ENCODE measurements around the gene TIAM2. TPM values are rescaled to one million over a fixed set of nuclear protein-coding genes. Genes with fewer than 3 reads are reported as not detected.
"Not testable (repeated sequence)": the region's sequence is repeated elsewhere in the genome, so short reads cannot be mapped to it uniquely, and the experiment has no call there.

Gene TIAM2
- total RNA-seq, 2 experiments from 2014 or later, result 10.6 to 11.0 TPM

- peaks cover 3% of the 10 kb centered on the region for H3K27me3 Mint-ChIP-seq
- H3K36me3 Mint-ChIP-seq, result no peaks in the 10 kb centered on the region
- H3K4me3 Mint-ChIP-seq, result no peak overlapping the region
- no peaks in the 10 kb centered on the region for H3K9me3 Mint-ChIP-seq
- CTCF ChIA-PET, result no interaction called here
- no peak overlapping the region for H3K27ac Mint-ChIP-seq
- POLR2A ChIA-PET, result no interaction called here
- intact Hi-C loops (cut with micrococcal nuclease), result no loop called here
- DNase-seq, result no peak
- peaks cover 13% of the 10 kb centered on the region for H3K4me1 Mint-ChIP-seq (ENCODE audit: low read depth)
These were observed 233.5 kb downstream of the TIAM2 start for GRCh38 chr6:155228546-155229166.

DNA sequence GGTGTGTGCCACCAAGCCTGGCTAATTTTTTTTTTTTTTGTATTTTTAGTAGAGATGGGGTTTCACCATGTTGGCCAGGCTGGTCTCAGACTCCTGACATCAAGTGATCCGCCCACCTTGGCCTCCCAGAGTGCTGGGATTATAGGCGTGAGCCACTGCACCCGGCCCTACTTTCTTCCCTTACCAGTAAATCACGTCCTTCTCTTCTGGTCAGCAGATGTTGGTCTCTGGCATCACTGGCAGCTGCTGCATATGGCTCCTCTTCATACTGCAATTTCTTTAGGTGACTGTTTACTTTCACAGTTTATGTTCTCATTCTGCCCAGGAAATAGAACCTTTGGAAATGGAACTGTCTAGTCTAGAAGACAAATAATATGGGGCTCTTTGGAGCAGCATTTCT, 235.9 kb downstream of the TIAM2 start:
- H3K4me3 Mint-ChIP-seq; H3K36me3 Mint-ChIP-seq; intact Hi-C loops (cut with micrococcal nuclease); H3K9me3 Mint-ChIP-seq; CTCF ChIA-PET; H3K4me1 Mint-ChIP-seq (ENCODE audit: low read depth); H3K27me3 Mint-ChIP-seq; POLR2A ChIA-PET; DNase-seq; H3K27ac Mint-ChIP-seq: not testable (repeated sequence)

DNA sequence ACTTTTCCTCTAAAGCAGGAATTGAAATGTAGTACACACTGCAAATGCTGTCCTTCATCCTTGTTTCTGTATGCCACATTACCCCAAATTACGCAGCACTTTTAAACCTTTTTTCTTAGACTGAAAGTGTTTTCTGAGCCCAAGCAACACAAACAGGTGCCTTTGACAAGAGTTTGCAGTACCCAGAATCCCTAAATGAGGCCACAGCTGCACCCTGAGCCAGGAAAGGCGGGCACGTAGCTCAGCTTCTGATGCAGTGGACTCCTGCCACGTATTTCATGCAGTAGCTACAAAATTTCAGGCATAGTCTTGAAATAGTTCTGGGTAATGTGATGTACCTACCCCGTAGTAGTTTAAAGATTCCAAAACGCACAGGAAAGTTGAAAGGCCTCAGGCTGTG, 237.7 kb downstream of the TIAM2 start:
- H3K27ac Mint-ChIP-seq, result no peak overlapping the region
- DNase-seq, result no peak
- ChIA-PET CTCF (interaction anchor here (1.3 kb wide), 1 partner anchor 56 kb away, joined by 3 read pairs; no protein-coding TSS in a partner anchor), POLR2A (no interaction called here)
- H3K4me1 Mint-ChIP-seq (ENCODE audit: low read depth), result no peaks in the 10 kb centered on the region
- H3K4me3 Mint-ChIP-seq, result no peak overlapping the region
- H3K9me3 Mint-ChIP-seq, result peaks cover 5% of the 10 kb centered on the region
- H3K36me3 Mint-ChIP-seq, result peaks cover under 1% of the 10 kb centered on the region
- intact Hi-C loops (cut with micrococcal nuclease), result no loop called here
- H3K27me3 Mint-ChIP-seq, result peaks cover 1% of the 10 kb centered on the region

GRCh38 chr6:155234167-155234566, 239.1 kb downstream of the TIAM2 start:
- H3K27me3 Mint-ChIP-seq, result peaks cover 1% of the 10 kb centered on the region
- peaks cover 7% of the 10 kb centered on the region for H3K9me3 Mint-ChIP-seq
- H3K36me3 Mint-ChIP-seq, result peaks cover 4% of the 10 kb centered on the region
- ChIA-PET POLR2A (no interaction called here), CTCF (interaction anchor here (0.8 kb wide), 1 partner anchor 306 kb away, joined by 3 read pairs; no protein-coding TSS in a partner anchor)
- no peak overlapping the region for H3K27ac Mint-ChIP-seq
- no peak overlapping the region for H3K4me3 Mint-ChIP-seq
- intact Hi-C loops (cut with micrococcal nuclease), result no loop called here
- DNase-seq, result no peak
- no peaks in the 10 kb centered on the region for H3K4me1 Mint-ChIP-seq (ENCODE audit: low read depth)

- H3K4me3 Mint-ChIP-seq, result no peak overlapping the region
- CTCF ChIA-PET, result interaction anchor here (0.8 kb wide), 1 partner anchor 307 kb away, joined by 3 read pairs; no protein-coding TSS in a partner anchor
- peaks cover 7% of the 10 kb centered on the region for H3K9me3 Mint-ChIP-seq
- H3K27ac Mint-ChIP-seq, result no peak overlapping the region
- H3K36me3 Mint-ChIP-seq, result peaks cover 4% of the 10 kb centered on the region
- no peak for DNase-seq
- POLR2A ChIA-PET, result no interaction called here
- peaks cover 1% of the 10 kb centered on the region for H3K27me3 Mint-ChIP-seq
- no peaks in the 10 kb centered on the region for H3K4me1 Mint-ChIP-seq (ENCODE audit: low read depth)
- intact Hi-C loops (cut with micrococcal nuclease), result no loop called here
These were observed 239.6 kb downstream of the TIAM2 start for GRCh38 chr6:155234687-155235086.

- Mint-ChIP-seq H3K27ac (no peak overlapping the region), H3K27me3 (peaks cover 1% of the 10 kb centered on the region), H3K4me1 (ENCODE audit: low read depth) (no peaks in the 10 kb centered on the region), H3K4me3 (no peak overlapping the region), H3K36me3 (peaks cover 4% of the 10 kb centered on the region), H3K9me3 (peaks cover 7% of the 10 kb centered on the region)
- CTCF ChIA-PET, result interaction anchor here (0.8 to 1.8 kb wide), 3 partner anchors 13 to 382 kb away, joined by 3 to 6 read pairs (median 3); no protein-coding TSS in a partner anchor
- POLR2A ChIA-PET, result no interaction called here
- no peak for DNase-seq
- intact Hi-C loops (cut with micrococcal nuclease), result no loop called here
These were observed 240.0 kb downstream of the TIAM2 start for GRCh38 chr6:155235087-155235486.

- POLR2A ChIA-PET, result no interaction called here
- intact Hi-C loops (cut with micrococcal nuclease), result no loop called here
- peaks cover 7% of the 10 kb centered on the region for H3K9me3 Mint-ChIP-seq
- no peaks in the 10 kb centered on the region for H3K4me1 Mint-ChIP-seq (ENCODE audit: low read depth)
- peaks cover 11% of the 10 kb centered on the region for H3K36me3 Mint-ChIP-seq
- no peak overlapping the region for H3K4me3 Mint-ChIP-seq
- no peaks in the 10 kb centered on the region for H3K27me3 Mint-ChIP-seq
- no peak overlapping the region for H3K27ac Mint-ChIP-seq
- CTCF ChIA-PET, result no interaction called here
- DNase-seq, result no peak
These were observed 242.5 kb downstream of the TIAM2 start for GRCh38 chr6:155237613-155238012.

DNA sequence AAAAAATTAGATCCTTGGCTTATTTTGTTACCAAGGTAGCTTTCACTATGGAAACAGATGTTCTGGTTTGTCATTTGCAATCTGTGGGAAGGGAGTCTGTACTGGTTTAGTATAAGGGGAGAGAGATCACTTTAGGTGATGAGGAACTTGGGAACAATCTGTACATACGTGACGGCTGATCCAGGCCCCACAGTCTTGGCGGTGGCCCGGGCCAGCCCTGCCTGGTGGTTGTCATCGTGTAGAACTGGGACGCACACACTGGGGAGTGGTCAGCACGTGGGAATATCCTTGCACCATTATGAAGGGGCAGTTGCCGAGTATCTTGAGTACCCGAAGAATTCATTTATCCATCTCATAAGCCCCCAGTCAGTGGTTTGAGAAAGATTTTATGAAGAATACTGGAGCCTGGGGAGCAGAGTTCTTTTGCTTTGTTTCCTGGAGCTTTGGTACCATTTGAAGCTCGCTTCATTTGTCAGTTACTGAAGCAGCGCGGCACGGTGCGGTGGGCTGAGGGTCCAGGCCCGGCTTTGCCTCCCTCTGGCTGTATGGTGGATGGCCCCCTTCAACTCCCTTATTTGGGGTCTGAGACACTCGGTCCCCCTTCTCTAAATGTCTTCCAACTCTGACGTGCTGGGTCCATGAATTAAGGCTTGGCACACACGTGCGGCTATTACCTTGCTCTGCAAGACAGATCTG, 245.9 kb downstream of the TIAM2 start:
- no peak overlapping the region for H3K27ac Mint-ChIP-seq
- POLR2A ChIA-PET, result no interaction called here
- peaks cover 14% of the 10 kb centered on the region for H3K36me3 Mint-ChIP-seq
- no peaks in the 10 kb centered on the region for H3K4me1 Mint-ChIP-seq (ENCODE audit: low read depth)
- intact Hi-C loops (cut with micrococcal nuclease), result no loop called here
- H3K9me3 Mint-ChIP-seq, result peaks cover 7% of the 10 kb centered on the region
- H3K27me3 Mint-ChIP-seq, result no peaks in the 10 kb centered on the region
- DNase-seq, result no peak
- CTCF ChIA-PET, result interaction anchor here (0.6 kb wide), 1 partner anchor 11 kb away, joined by 3 read pairs; no protein-coding TSS in a partner anchor
- no peak overlapping the region for H3K4me3 Mint-ChIP-seq

DNA sequence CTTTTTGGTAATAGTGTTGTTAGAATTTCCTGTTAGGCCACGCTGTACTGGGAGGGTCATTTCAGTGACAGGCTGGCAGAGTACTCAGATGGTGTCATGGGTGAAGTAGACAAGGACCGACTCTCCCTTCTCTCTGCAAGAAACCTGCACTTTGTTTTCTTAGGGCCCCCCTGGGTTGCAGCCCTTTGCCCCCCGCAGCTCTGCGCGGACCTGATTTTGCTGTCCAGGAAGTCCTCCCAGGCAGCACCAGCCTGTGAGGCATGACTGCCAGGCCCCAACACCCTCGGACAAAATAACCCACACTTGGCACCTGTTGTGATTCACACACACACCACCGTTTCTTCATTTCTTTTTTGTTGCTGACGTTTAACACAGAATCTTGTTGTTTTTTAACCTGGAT, 246.9 kb downstream of the TIAM2 start:
- Mint-ChIP-seq H3K4me3 (no peak overlapping the region), H3K27ac (no peak overlapping the region), H3K9me3 (peaks cover 7% of the 10 kb centered on the region), H3K27me3 (no peaks in the 10 kb centered on the region), H3K4me1 (ENCODE audit: low read depth) (no peaks in the 10 kb centered on the region), H3K36me3 (peaks cover 14% of the 10 kb centered on the region)
- CTCF ChIA-PET, result no interaction called here
- intact Hi-C loops (cut with micrococcal nuclease), result no loop called here
- POLR2A ChIA-PET, result no interaction called here
- no peak for DNase-seq

GRCh38 chr6:155244434-155244833, 249.3 kb downstream of the TIAM2 start:
- no peaks in the 10 kb centered on the region for H3K27me3 Mint-ChIP-seq
- CTCF ChIA-PET, result no interaction called here
- H3K36me3 Mint-ChIP-seq, result peaks cover 16% of the 10 kb centered on the region

GRCh38 chr6:155245193-155245592, 250.1 kb downstream of the TIAM2 start:
- ChIA-PET POLR2A (no interaction called here), CTCF (no interaction called here)
- Mint-ChIP-seq H3K4me1 (ENCODE audit: low read depth) (no peaks in the 10 kb centered on the region), H3K27me3 (no peaks in the 10 kb centered on the region), H3K27ac (no peak overlapping the region), H3K9me3 (no peaks in the 10 kb centered on the region), H3K36me3 (peaks cover 16% of the 10 kb centered on the region), H3K4me3 (no peak overlapping the region)
- intact Hi-C loops (cut with micrococcal nuclease), result no loop called here
- DNase-seq, result no peak

More at GRCh38 chr6:155244434-155244833, 249.3 kb downstream of the TIAM2 start:
- Mint-ChIP-seq H3K27ac (no peak overlapping the region), H3K9me3 (no peaks in the 10 kb centered on the region), H3K4me1 (ENCODE audit: low read depth) (no peaks in the 10 kb centered on the region), H3K4me3 (no peak overlapping the region)
- POLR2A ChIA-PET, result no interaction called here
- DNase-seq, result no peak
- intact Hi-C loops (cut with micrococcal nuclease), result no loop called here

DNA sequence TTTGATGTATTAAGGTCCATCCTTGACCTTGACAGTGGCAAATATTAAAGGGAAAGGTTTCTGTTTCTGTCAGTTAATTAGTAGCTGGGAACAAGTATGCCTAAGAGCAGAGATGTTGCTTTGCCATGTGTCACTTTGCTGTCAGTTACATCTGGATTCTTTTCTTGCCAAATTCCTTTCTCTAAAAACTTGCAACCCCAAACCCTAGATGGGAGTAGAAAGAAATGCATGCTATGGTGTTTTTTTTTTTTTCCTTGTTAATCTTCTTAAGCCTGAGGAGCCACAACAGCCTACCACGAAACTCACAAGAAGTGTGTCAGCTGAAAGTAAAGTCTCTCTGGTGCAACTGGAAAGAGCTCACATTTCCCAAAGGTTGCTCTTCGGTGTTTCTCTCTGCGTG, 250.7 kb downstream of the TIAM2 start:
- CTCF ChIA-PET, result interaction anchor here (0.8 kb wide), 1 partner anchor 69 kb away, joined by 4 read pairs; no protein-coding TSS in a partner anchor
- H3K4me3 Mint-ChIP-seq, result no peak overlapping the region
- no peak for DNase-seq
- H3K27ac Mint-ChIP-seq, result no peak overlapping the region
- H3K27me3 Mint-ChIP-seq, result no peaks in the 10 kb centered on the region
- no peaks in the 10 kb centered on the region for H3K4me1 Mint-ChIP-seq (ENCODE audit: low read depth)
- no peaks in the 10 kb centered on the region for H3K9me3 Mint-ChIP-seq
- peaks cover 11% of the 10 kb centered on the region for H3K36me3 Mint-ChIP-seq
- POLR2A ChIA-PET, result no interaction called here
- intact Hi-C loops (cut with micrococcal nuclease), result no loop called here

DNA sequence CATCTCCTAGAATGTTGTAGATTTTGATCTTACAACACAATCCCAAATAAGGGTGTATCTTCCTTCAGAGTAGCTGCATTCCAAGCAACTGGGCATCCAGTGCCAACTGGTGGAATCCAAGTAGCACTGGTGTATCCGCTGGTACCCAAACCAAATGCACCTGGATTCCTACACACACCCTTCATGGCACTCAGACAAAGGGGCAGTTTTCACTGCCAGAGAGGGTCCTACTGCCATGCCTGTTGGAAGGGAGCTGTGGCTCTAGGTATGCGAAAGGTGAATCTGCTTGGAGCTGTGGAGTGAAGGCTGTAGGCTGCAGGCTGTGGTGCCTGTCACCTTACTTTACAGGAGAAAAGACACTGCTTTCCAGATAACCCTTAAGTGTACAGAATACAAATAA, 251.7 kb downstream of the TIAM2 start:
- Mint-ChIP-seq H3K27ac (no peak overlapping the region), H3K4me3 (no peak overlapping the region), H3K9me3 (no peaks in the 10 kb centered on the region), H3K36me3 (peaks cover 11% of the 10 kb centered on the region), H3K27me3 (no peaks in the 10 kb centered on the region), H3K4me1 (ENCODE audit: low read depth) (no peaks in the 10 kb centered on the region)
- DNase-seq, result no peak
- intact Hi-C loops (cut with micrococcal nuclease), result no loop called here
- POLR2A ChIA-PET, result interaction anchor here (0.6 kb wide), 1 partner anchor 267 kb away, joined by 3 read pairs; no protein-coding TSS in a partner anchor
- CTCF ChIA-PET, result interaction anchor here (2.2 kb wide), 1 partner anchor 319 kb away, joined by 12 read pairs; no protein-coding TSS in a partner anchor

All from activated CD4-positive, alpha-beta memory T cell treated with anti-CD3 and anti-CD28 coated beads for 36 hours (primary cell).